Adipocyte (in vitro differentiated cells): ENCODE data around the gene HS3ST1.
"Not testable (repeated sequence)": the region's sequence is repeated elsewhere in the genome, so short reads cannot be mapped to it uniquely, and the experiment has no call there.

Experiments used
- DNase-seq: peaks from one replicate; pipeline ENCODE4 v3.0.0-alpha.2; 2015; ENCODE audit warnings: low read depth
- H3K27me3 ChIP-seq: replicated peaks from 2 replicates; pipeline ENCODE4 v1.7.0; 2013; ENCODE audit warnings: mild to moderate bottlenecking, low read length, moderate library complexity; ENCODE audit not compliant: control insufficient read depth, insufficient read depth
- H3K36me3 ChIP-seq: 2 replicates; pipeline ENCODE4 v1.7.0; 2013; ENCODE audit warnings: low read length, mild to moderate bottlenecking, moderate library complexity; ENCODE audit not compliant: control insufficient read depth, insufficient read depth, severe bottlenecking
- H3K4me1 ChIP-seq: 2 replicates; pipeline ENCODE4 v1.7.0; 2013; ENCODE audit warnings: mild to moderate bottlenecking, low read length, moderate library complexity; ENCODE audit not compliant: control insufficient read depth, insufficient read depth
- H3K4me3 ChIP-seq: 2 replicates; pipeline ENCODE4 v1.7.0; 2013; ENCODE audit warnings: mild to moderate bottlenecking, low read length, moderate library complexity
- H3K9ac ChIP-seq: 2 replicates; pipeline ENCODE4 v1.7.0; 2013; ENCODE audit warnings: mild to moderate bottlenecking, low read length, moderate library complexity
- H3K9me3 ChIP-seq: 2 replicates; pipeline ENCODE4 v1.7.0; 2013; ENCODE audit warnings: mild to moderate bottlenecking, low read length, moderate library complexity; ENCODE audit not compliant: control insufficient read depth

The HS3ST1 gene

DNA sequence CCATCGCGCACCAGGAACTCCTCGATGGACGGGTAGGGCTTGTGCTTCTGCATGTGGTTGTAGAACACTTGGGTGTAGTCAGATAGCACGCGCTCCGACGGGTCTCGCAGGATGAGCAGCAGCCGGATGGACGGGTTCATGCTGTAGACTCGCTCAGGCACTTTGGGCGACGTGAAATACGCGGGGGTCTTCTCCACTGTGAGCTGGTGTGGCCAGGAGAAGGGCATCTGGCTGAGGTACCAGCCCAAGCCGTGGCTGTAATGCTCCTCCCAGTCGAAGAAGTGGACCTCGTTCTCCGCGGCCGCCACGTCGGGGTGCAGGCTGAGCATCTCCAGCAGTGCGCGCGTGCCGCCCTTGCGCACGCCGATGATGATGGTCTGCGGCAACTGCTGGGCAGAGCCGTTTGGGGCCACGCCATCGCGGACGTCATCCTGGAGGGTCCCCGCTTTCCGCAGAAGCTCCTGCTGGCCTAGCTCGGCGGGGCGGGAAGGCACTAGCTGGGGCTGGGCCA lies 29.2 kb downstream of the HS3ST1 start:
- DNase-seq, result no peak
- no peaks in the 10 kb centered on the region for H3K4me1 ChIP-seq
- no peak overlapping the region for H3K9ac ChIP-seq
- H3K4me3 ChIP-seq, result no peak overlapping the region
- no peaks in the 10 kb centered on the region for H3K27me3 ChIP-seq
- H3K36me3 ChIP-seq, result no peaks in the 10 kb centered on the region
- no peaks in the 10 kb centered on the region for H3K9me3 ChIP-seq

- Histone ChIP-seq H3K4me1 (no peaks in the 10 kb centered on the region), H3K9me3 (no peaks in the 10 kb centered on the region), H3K36me3 (no peaks in the 10 kb centered on the region), H3K27me3 (no peaks in the 10 kb centered on the region), H3K4me3 (no peak overlapping the region), H3K9ac (no peak overlapping the region)
- DNase-seq, result no peak
These were observed 30.7 kb downstream of the HS3ST1 start for GRCh38 chr4:11397819-11398610.

- no peaks in the 10 kb centered on the region for H3K9me3 ChIP-seq
- no peak overlapping the region for H3K9ac ChIP-seq
- H3K27me3 ChIP-seq, result no peaks in the 10 kb centered on the region
- H3K4me3 ChIP-seq, result no peak overlapping the region
- no peak for DNase-seq
- no peaks in the 10 kb centered on the region for H3K36me3 ChIP-seq
- H3K4me1 ChIP-seq, result no peaks in the 10 kb centered on the region
These were observed 31.5 kb downstream of the HS3ST1 start for GRCh38 chr4:11397146-11397545.

- H3K9ac ChIP-seq, result no peak overlapping the region
- no peaks in the 10 kb centered on the region for H3K36me3 ChIP-seq
- no peak overlapping the region for H3K4me3 ChIP-seq
- no peaks in the 10 kb centered on the region for H3K27me3 ChIP-seq
- H3K9me3 ChIP-seq, result no peaks in the 10 kb centered on the region
- no peaks in the 10 kb centered on the region for H3K4me1 ChIP-seq
- DNase-seq, result no peak
These were observed 35.1 kb downstream of the HS3ST1 start for GRCh38 chr4:11393551-11393950.

DNA sequence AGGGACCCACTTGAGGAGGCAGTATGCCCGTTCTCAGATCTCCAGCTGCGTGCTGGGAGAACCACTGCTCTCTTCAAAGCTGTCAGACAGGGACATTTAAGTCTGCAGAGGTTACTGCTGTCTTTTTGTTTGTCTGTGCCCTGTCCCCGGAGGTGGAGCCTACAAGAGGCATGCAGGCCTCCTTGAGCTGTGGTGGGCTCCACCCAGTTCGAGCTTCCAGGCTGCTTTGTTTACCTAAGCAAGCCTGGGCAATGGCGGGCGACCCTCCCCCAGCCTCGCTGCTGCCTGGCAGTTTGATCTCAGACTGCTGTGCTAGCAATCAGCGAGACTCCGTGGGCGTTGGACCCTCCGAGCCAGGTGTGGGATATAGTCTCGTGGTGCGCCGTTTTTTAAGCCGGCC lies 44.6 kb downstream of the HS3ST1 start:
- not testable (repeated sequence) for H3K27me3 ChIP-seq, H3K9me3 ChIP-seq, DNase-seq, H3K9ac ChIP-seq, H3K4me1 ChIP-seq, H3K4me3 ChIP-seq, H3K36me3 ChIP-seq

- no peaks in the 10 kb centered on the region for H3K36me3 ChIP-seq
- H3K9ac ChIP-seq, result no peak overlapping the region
- DNase-seq, result no peak
- no peaks in the 10 kb centered on the region for H3K9me3 ChIP-seq
- H3K4me3 ChIP-seq, result no peak overlapping the region
- no peaks in the 10 kb centered on the region for H3K27me3 ChIP-seq
- H3K4me1 ChIP-seq, result no peaks in the 10 kb centered on the region
These were observed 52.1 kb downstream of the HS3ST1 start for GRCh38 chr4:11376571-11376970.

DNA sequence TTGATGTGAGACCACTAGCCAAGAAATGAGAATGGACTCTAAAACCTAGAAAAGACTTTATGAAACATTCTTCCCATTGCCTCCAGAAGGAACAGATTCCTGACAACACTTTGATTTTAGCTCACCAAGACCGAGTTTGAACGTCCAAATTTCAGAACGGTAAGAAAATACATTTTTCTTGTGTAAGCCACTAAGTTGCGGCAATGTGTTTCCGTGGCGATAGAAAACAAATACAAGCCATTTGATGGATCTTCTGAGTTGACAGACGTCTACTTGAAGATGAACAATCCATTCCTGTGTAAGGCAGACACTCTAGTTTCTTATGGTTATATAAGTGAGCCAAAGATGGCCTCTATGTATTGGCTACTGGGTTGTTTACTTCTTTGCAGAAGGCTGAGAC lies 52.5 kb downstream of the HS3ST1 start:
- no peak overlapping the region for H3K9ac ChIP-seq
- no peaks in the 10 kb centered on the region for H3K4me1 ChIP-seq
- H3K4me3 ChIP-seq, result no peak overlapping the region
- no peaks in the 10 kb centered on the region for H3K9me3 ChIP-seq
- no peaks in the 10 kb centered on the region for H3K27me3 ChIP-seq
- H3K36me3 ChIP-seq, result no peaks in the 10 kb centered on the region
- DNase-seq, result no peak

- no peak overlapping the region for H3K9ac ChIP-seq
- no peaks in the 10 kb centered on the region for H3K9me3 ChIP-seq
- H3K27me3 ChIP-seq, result no peaks in the 10 kb centered on the region
- no peak overlapping the region for H3K4me3 ChIP-seq
- no peaks in the 10 kb centered on the region for H3K36me3 ChIP-seq
- no peak for DNase-seq
- no peaks in the 10 kb centered on the region for H3K4me1 ChIP-seq
These were observed 60.0 kb downstream of the HS3ST1 start for GRCh38 chr4:11368701-11369115.

- H3K9me3 ChIP-seq, result no peaks in the 10 kb centered on the region
- no peak overlapping the region for H3K9ac ChIP-seq
- H3K4me3 ChIP-seq, result no peak overlapping the region
- no peak for DNase-seq
- H3K4me1 ChIP-seq, result no peaks in the 10 kb centered on the region
- no peaks in the 10 kb centered on the region for H3K36me3 ChIP-seq
- no peaks in the 10 kb centered on the region for H3K27me3 ChIP-seq
These were observed 61.3 kb downstream of the HS3ST1 start for GRCh38 chr4:11367371-11367770.

- H3K9ac ChIP-seq, result no peak overlapping the region
- H3K4me1 ChIP-seq, result no peaks in the 10 kb centered on the region
- no peak for DNase-seq
- no peaks in the 10 kb centered on the region for H3K9me3 ChIP-seq
- no peaks in the 10 kb centered on the region for H3K36me3 ChIP-seq
- H3K27me3 ChIP-seq, result no peaks in the 10 kb centered on the region
- no peak overlapping the region for H3K4me3 ChIP-seq
These were observed 61.8 kb downstream of the HS3ST1 start for GRCh38 chr4:11366859-11367258.

DNA sequence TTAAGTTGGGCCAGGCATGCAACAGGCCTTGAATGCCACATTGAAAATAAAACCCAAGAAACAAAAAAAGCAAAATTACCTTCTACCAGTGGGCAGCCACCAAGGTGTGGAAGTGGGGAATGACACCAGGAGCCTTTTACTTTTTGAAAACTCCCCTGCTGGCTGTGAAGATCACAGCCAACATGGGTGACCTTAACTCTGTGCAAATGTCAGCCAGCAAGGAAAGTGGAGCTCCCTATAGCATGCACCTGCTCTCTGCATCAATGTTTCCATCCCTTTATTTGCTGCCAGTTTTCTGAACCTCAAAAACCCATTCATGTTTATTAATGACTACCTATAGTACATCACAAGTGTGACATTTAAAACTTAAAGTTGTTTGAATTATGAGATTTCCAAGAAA lies 63.7 kb downstream of the HS3ST1 start:
- no peak overlapping the region for H3K9ac ChIP-seq
- no peaks in the 10 kb centered on the region for H3K9me3 ChIP-seq
- no peaks in the 10 kb centered on the region for H3K36me3 ChIP-seq
- H3K4me3 ChIP-seq, result no peak overlapping the region
- no peak for DNase-seq
- no peaks in the 10 kb centered on the region for H3K27me3 ChIP-seq
- H3K4me1 ChIP-seq, result peaks cover 2% of the 10 kb centered on the region

GRCh38 chr4:11359591-11359990 lies 69.1 kb downstream of the HS3ST1 start:
- Histone ChIP-seq H3K9me3 (no peaks in the 10 kb centered on the region), H3K4me3 (no peak overlapping the region)
- no peak for DNase-seq

More at GRCh38 chr4:11359591-11359990, 69.1 kb downstream of the HS3ST1 start:
- H3K9ac ChIP-seq, result no peak overlapping the region
- no peaks in the 10 kb centered on the region for H3K36me3 ChIP-seq
- H3K27me3 ChIP-seq, result no peaks in the 10 kb centered on the region
- H3K4me1 ChIP-seq, result peaks cover 4% of the 10 kb centered on the region
